B cell (primary cell): ENCODE results near the gene ATP6V1C2. TPM values are rescaled to one million over a fixed set of nuclear protein-coding genes. Genes with fewer than 3 reads are reported as not detected.
A peak's percentile ranks its signal among the peaks of the same experiment; 100 is the strongest.

Experiments
- ATAC-seq: fragments of 200-7000 bp; cut with Tn5 transposase; one replicate; pipeline ENCODE4 v1.10.0; 2021; ENCODE audit warnings: low read depth, mild to moderate bottlenecking, moderate number of reproducible peaks, moderate library complexity
- CTCF ChIA-PET: fragments of 350-600 bp; sonication (Branson Sonifier 250); formaldehyde crosslinking; loops from one replicate; lab custom pipeline; 2021; ENCODE audit warnings: antibody characterized with exemption, inconsistent platforms; lab: Charles Lee
- POLR2A ChIA-PET: fragments of 350-600 bp; sonication (Branson Sonifier 250); formaldehyde crosslinking; loops from one replicate; lab custom pipeline; 2021; ENCODE audit warnings: antibody characterized with exemption; lab: Charles Lee
- DNase-seq: peaks from one replicate; pipeline ENCODE4 v3.0.0; 2013
- H2AFZ ChIP-seq: 2 replicates; pipeline ENCODE4 v1.6.1; 2012; ENCODE audit warnings: mild to moderate bottlenecking, low read depth, low read length; ENCODE audit not compliant: insufficient read depth, poor library complexity, severe bottlenecking
- H3K27ac ChIP-seq, 2 donors: 1 replicate in 1 of 2; 2 replicates in 1 of 2; pipeline ENCODE4 v1.5.1; 2012 to 2013; ENCODE audit warnings: low read length in 2 of 2, mild to moderate bottlenecking in 2 of 2, moderate library complexity in 1 of 2
- H3K27me3 ChIP-seq, 4 experiments: fragments of 200-600 bp in 1 of 4; sonication (generic) in 1 of 4; replicated peaks in 1 of 4; 1 replicate in 2 of 4; 2 replicates in 2 of 4; pipeline versions ENCODE4 v1.6.1 to v1.7.0; 2013 to 2016; ENCODE audit warnings: low read length in 3 of 4, mild to moderate bottlenecking in 2 of 4, mixed read lengths in 1 of 4, moderate library complexity in 1 of 4; ENCODE audit not compliant: insufficient read depth in 4 of 4, control insufficient read depth in 3 of 4; ENCODE audit errors: control extremely low read depth in 1 of 4
- H3K36me3 ChIP-seq, 2 experiments: replicated peaks in 1 of 2; 1 replicate in 1 of 2; 2 replicates in 1 of 2; pipeline versions ENCODE4 v1.6.1 to v1.7.1; 2013; ENCODE audit warnings: low read length in 1 of 2; ENCODE audit not compliant: insufficient read depth in 2 of 2, control insufficient read depth in 1 of 2; ENCODE audit errors: control extremely low read depth in 1 of 2, extremely low read depth in 1 of 2
- H3K4me1 ChIP-seq, 2 donors: fragments of 200-600 bp in 1 of 2; sonication (generic) in 1 of 2; 1 replicate in 1 of 2; 2 replicates in 1 of 2; pipeline versions ENCODE4 v1.5.1 to v1.6.1; 2013 to 2017; ENCODE audit warnings: low read length in 2 of 2; ENCODE audit not compliant: control insufficient read depth in 2 of 2, insufficient read depth in 2 of 2
- H3K4me2 ChIP-seq: replicated peaks from 2 replicates; pipeline ENCODE3; 2012; ENCODE audit warnings: mild to moderate bottlenecking, low read depth, low read length; ENCODE audit not compliant: poor library complexity, severe bottlenecking
- H3K4me3 ChIP-seq, 5 experiments: fragments of 200-600 bp in 1 of 5; sonication (generic) in 1 of 5; 1 replicate in 3 of 5; 2 replicates in 2 of 5; pipeline versions ENCODE4 v1.5.1 to v1.7.0; 2011 to 2016; ENCODE audit warnings: low read length in 4 of 5, mild to moderate bottlenecking in 4 of 5, low read depth in 2 of 5, control low read depth in 1 of 5, moderate library complexity in 1 of 5; ENCODE audit not compliant: insufficient read depth in 1 of 5; ENCODE audit errors: control extremely low read depth in 1 of 5, extremely low read depth in 1 of 5
- H3K79me2 ChIP-seq: fragments of 200-600 bp; sonication (generic); one replicate; pipeline ENCODE4 v1.6.0; 2016; ENCODE audit warnings: low read length; ENCODE audit not compliant: control insufficient read depth, insufficient read depth
- H3K9ac ChIP-seq: fragments of 200-600 bp; sonication (generic); 2 replicates; pipeline ENCODE4 v1.6.1; 2017; ENCODE audit warnings: mild to moderate bottlenecking, low read length, moderate library complexity
- H3K9me3 ChIP-seq, 3 donors: one replicate each; pipeline versions ENCODE4 v1.6.1 to v1.7.1; 2013; ENCODE audit warnings: low read length in 2 of 3; ENCODE audit not compliant: control insufficient read depth in 2 of 3, insufficient read depth in 1 of 3; ENCODE audit errors: control extremely low read depth in 1 of 3
- H4K20me1 ChIP-seq: 2 replicates; pipeline ENCODE4 v1.6.0; 2012; ENCODE audit warnings: mild to moderate bottlenecking, low read length; ENCODE audit not compliant: insufficient read depth, control insufficient read depth, poor library complexity, severe bottlenecking
- H3K27ac Mint-ChIP-seq: one replicate; pipeline ENCODE4 v1.8.0; 2021; ENCODE audit warnings: mixed read lengths
- H3K27me3 Mint-ChIP-seq: one replicate; pipeline ENCODE4 v1.8.0; 2021; ENCODE audit warnings: mixed read lengths
- H3K4me1 Mint-ChIP-seq: one replicate; pipeline ENCODE4 v1.8.0; 2021; ENCODE audit warnings: mixed read lengths
- H3K4me3 Mint-ChIP-seq: one replicate; pipeline ENCODE4 v1.8.0; 2021; ENCODE audit warnings: mixed read lengths
- H3K9me3 Mint-ChIP-seq: one replicate; pipeline ENCODE4 v1.8.0; 2022; ENCODE audit warnings: mixed read lengths; ENCODE audit not compliant: insufficient read depth
- EZH2 ChIP-seq: IDR thresholded peaks from 2 replicates; pipeline ENCODE4 v1.6.1; 2012; ENCODE audit warnings: borderline replicate concordance, low read depth, mild to moderate bottlenecking, moderate library complexity, low read length; ENCODE audit not compliant: insufficient read depth, poor library complexity, severe bottlenecking
- WGBS: methylation state at CpG from one replicate; pipeline ENCODE4 v1.1.5; 2013; ENCODE audit warnings: missing lambda C conversion rate; ENCODE audit not compliant: insufficient coverage; 5-methylcytosine and 5-hydroxymethylcytosine counted together
- intact Hi-C: fragments of 100-400 bp; cut with micrococcal nuclease; formaldehyde crosslinking; loops from one replicate; pipeline ENCODE4 v1.10.0; 2022
- polyA plus RNA-seq: library from polyadenylated mRNA; depleted of rRNA; stranded (reverse); fragments of >200 nt; gene quantifications from 2 replicates; pipeline ENCODE4 v1.2.3, GENCODE V29; 2012
- total RNA-seq, 2 donors: library from RNA; stranded (reverse); fragments of 120-200 nt in 1 of 2; gene quantifications; 1 replicate in 1 of 2; 2 replicates in 1 of 2; pipeline versions ENCODE4 v1.2.3 to v1.2.4, GENCODE V29; 2013 to 2022
- TF ChIP-seq, protein P1 (sequence below): fragments of 200-600 bp; IDR thresholded peaks from one replicate; pipeline ENCODE4 v1.8.0; 2022; ENCODE audit warnings: antibody characterized with exemption, mild to moderate bottlenecking

Gene ATP6V1C2
- total and polyA plus RNA-seq, 2 donors (not counting 1 experiment from before 2014, with no cell fraction given) = 0.54 to 4.4 TPM

DNA sequence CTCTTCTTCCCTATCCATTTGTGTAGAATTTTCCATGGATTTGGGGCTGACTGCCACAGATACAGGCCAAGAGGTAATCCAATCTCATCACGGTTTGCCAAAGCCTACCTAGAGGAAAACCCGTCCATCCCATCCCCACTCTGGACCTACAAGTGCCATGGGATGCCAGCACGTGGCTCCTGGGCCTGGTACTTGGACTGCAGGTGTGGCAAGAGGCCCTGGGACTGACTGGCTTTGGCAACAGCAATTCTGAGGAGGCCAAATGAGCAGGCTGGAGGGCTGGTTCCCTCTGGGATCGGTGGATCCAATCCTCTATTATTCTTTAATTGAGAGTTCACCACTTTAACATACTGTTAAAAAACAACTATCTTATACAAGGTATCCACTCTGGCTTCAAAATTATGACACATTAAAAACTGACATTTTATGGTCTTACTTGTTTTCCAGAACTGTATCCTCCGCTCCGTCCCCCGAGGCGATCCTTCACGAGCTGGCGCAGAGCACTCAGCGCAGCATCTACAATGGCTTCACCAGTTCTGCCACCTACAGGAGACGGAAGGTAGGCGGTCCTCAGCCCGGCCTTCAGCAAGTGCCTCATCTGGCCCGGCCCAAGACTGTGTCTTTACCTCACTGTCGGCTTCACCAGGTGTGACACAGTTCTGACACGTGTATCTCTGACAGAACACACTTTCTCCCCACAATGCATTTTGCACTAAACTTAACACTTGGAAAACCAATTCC is 71.4 kb downstream of the ATP6V1C2 start:
- Histone ChIP-seq H4K20me1 (peaks cover 19% of the 10 kb centered on the region), H3K27me3 (no peaks in the 10 kb centered on the region), H2AFZ (no peak overlapping the region), H3K4me2 (no peak overlapping the region), H3K27ac (peak overlapping the region in 1 of 2 donors; percentile 4), H3K9ac (no peak overlapping the region), H3K9me3 (no peaks in the 10 kb centered on the region), H3K4me1 (no peaks in the 10 kb centered on the region), H3K36me3 (peaks cover 4 to 87% of the 10 kb centered on the region in 2 experiments), H3K79me2 (peaks cover 23% of the 10 kb centered on the region), H3K4me3 (no peak overlapping the region)
- H3K9me3 Mint-ChIP-seq = no peaks in the 10 kb centered on the region
- H3K4me3 Mint-ChIP-seq = no peak overlapping the region
- no peak overlapping the region for H3K27ac Mint-ChIP-seq
- ChIA-PET CTCF (interaction anchor here (0.9 kb wide), 1 partner anchor 7 kb away, joined by 4 read pairs; no protein-coding TSS in a partner anchor), POLR2A (no interaction called here)
- no peaks in the 10 kb centered on the region for H3K27me3 Mint-ChIP-seq
- no peak for DNase-seq
- peaks cover 7% of the 10 kb centered on the region for H3K4me1 Mint-ChIP-seq
- TF ChIP-seq, protein P1, sequence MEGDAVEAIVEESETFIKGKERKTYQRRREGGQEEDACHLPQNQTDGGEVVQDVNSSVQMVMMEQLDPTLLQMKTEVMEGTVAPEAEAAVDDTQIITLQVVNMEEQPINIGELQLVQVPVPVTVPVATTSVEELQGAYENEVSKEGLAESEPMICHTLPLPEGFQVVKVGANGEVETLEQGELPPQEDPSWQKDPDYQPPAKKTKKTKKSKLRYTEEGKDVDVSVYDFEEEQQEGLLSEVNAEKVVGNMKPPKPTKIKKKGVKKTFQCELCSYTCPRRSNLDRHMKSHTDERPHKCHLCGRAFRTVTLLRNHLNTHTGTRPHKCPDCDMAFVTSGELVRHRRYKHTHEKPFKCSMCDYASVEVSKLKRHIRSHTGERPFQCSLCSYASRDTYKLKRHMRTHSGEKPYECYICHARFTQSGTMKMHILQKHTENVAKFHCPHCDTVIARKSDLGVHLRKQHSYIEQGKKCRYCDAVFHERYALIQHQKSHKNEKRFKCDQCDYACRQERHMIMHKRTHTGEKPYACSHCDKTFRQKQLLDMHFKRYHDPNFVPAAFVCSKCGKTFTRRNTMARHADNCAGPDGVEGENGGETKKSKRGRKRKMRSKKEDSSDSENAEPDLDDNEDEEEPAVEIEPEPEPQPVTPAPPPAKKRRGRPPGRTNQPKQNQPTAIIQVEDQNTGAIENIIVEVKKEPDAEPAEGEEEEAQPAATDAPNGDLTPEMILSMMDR = no peak
- TF ChIP-seq EZH2 = no peak
- 89% methylated on average over 16 of the region's 17 CpGs for WGBS
- no peak for ATAC-seq
- intact Hi-C loops = no loop called here

DNA sequence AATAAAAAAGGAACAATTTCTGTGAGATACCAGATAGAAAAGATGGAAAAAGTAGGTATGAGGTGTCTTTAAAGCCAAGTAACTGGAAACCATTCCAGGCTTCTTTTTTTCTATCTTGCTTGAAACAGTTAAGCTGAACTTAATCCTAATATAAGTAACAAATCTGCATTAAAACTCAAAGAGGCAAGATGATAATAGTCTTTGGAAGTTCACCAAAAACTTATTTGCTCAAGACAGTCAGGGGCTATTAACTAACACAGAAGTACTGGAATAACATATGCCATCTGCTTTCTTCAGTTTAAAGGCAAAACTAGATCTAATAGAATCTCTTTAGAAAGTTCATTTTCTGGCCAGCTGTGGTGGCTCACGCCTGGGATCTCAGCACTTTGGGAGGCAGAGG is 72.4 kb downstream of the ATP6V1C2 start:
- Histone ChIP-seq H3K9ac (no peak overlapping the region), H3K9me3 (no peaks in the 10 kb centered on the region), H2AFZ (no peak overlapping the region), H3K4me3 (no peak overlapping the region), H3K4me1 (no peaks in the 10 kb centered on the region), H3K36me3 (peaks cover 4 to 89% of the 10 kb centered on the region in 2 experiments), H4K20me1 (peaks cover 25% of the 10 kb centered on the region), H3K27me3 (no peaks in the 10 kb centered on the region), H3K27ac (no peak overlapping the region), H3K79me2 (peaks cover 32% of the 10 kb centered on the region), H3K4me2 (no peak overlapping the region)
- H3K4me3 Mint-ChIP-seq = no peak overlapping the region
- intact Hi-C loops = no loop called here
- WGBS = 100% methylated on average over 1 of the region's 1 CpG
- no peak for ATAC-seq
- ChIA-PET POLR2A (no interaction called here), CTCF (no interaction called here)
- peaks cover 9% of the 10 kb centered on the region for H3K4me1 Mint-ChIP-seq
- H3K27ac Mint-ChIP-seq = no peak overlapping the region
- TF ChIP-seq, protein P1 = no peak
- H3K27me3 Mint-ChIP-seq = no peaks in the 10 kb centered on the region
- no peaks in the 10 kb centered on the region for H3K9me3 Mint-ChIP-seq
- DNase-seq = no peak
